DMS114 treated with DMSO at 0.1 percent for 48 hours (cell line): Measurements from ENCODE around the gene SPAG16.

Source experiments
- DNase-seq: peaks from one replicate; lab custom pipeline; 2025; ENCODE audit not compliant: unreplicated experiment; lab: John Stamatoyannopoulos, UW

SPAG16 gene

DNA sequence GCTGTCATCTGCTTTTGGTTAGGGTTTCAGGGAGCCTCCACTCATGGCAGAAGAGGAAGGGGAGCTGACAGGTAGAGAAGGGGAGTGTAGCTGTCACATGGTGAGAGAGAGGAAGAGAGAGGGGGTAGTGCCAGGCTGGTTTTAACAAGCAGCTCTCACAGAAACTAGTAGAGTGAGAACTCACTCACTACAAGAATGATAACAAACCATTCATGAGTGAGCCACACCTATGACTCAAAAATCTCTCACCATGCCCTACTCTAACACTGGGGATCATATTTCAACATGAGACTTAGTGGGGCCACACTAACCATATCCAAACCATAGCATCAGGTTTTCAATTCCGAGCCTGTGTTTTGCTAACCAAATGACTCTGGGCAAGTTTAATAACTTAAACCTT, 851.7 kb downstream of the SPAG16 start:
- DNase-seq = no peak

DNA sequence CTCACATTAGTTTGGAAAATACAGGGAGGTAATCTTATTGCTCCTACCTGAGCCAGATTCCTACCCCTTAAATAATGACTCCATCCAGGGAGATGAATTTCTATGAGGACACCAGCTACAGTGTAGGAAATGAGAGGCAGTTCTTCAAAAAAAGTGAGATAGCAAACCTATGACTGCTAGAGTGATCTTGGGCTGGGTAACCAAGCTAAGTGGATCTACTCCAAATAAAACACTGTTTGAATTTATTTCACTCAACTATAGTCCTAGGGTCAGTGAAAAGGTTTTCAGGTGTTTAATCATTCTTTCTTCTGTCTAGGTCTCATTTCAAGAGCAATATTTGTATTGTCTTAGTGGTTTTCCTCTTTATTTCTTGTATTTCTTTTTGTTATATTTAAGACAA, 854.5 kb downstream of the SPAG16 start:
- DNase-seq = no peak

DNA sequence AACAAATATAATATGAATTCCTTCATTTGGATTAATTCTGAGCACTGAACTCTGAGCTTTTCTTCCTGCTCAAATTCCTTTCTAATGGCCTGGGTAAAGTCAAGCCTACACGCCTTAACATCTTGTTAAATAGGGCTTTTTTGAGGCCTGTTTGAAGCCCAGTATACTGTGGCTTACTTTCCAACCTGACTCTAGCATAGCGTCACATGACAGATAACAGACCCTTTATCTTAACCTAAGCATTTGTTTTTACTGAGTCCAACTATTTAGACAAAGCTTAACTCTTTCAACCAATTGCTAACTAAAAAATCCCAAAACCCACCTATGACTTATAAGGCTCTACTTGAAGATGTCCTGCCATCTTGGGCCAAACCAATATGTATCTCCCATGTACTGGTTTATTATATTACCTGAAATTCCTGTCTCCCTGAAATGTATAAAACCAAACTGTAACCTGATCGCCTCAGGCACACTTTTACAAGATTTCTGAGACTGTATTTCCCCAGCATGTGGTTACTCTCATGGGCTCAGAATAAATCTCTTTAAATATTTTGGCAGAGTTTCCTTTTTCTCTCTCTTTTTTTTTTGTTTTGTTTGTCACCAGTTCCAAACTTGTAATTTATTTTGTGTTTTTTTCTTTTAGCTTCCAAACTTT, 855.5 kb downstream of the SPAG16 start:
- no peak for DNase-seq

DNA sequence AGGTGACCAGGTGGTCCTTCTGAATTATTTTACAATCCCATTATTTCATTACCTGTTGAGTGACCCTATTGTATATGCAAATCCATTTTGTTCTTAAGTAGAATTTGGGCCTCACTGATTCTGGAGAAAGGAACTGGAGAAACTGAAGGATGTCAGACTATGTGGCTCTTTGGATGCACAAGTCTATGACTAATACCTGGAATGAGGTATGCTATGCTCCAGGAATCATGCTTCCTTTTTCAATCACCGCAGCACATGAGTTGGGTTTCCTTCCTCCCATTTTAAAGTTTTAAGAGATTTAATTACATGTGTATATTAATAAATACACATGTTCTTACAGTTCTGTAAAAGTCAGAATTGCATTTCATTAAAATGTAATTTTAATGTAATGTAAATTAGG, 872.7 kb downstream of the SPAG16 start:
- no peak for DNase-seq

DNA sequence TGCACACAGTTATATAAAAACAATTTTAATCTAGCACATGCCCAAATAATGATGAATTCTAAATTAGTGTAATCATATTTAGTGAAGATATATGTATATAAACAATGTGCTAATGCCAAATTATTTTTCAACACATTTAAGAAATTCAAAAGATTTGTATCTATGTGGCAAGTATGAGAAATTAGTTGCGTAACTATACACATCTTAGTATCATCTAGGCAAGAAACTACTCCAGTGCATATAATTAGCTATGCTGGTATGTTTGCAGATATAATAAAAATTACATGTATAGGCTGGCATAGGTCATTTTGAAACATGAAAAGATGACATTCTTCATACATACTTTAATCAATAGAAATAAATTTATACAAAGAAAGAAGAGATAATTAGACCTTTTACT, 874.6 kb downstream of the SPAG16 start:
- DNase-seq = no peak

DNA sequence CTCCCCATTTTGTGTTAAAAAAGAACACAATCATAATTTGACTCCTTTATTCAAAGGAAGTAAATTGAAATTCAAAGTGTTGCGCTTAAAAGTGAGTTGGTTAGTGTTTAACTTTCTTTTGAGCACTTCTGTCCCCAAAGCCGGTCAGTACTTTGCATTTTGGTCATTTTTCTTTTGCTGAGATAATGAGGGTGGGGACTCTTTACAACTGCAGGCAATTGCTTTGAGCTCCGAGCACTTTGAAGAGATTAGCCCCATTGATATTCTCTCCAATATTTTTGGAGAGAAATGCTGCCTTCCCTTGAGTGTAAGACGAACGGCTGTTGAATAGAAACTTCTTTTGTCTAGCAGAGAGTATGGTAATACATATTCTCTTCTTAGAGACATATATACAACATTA, 885.0 kb downstream of the SPAG16 start:
- DNase-seq = no peak

DNA sequence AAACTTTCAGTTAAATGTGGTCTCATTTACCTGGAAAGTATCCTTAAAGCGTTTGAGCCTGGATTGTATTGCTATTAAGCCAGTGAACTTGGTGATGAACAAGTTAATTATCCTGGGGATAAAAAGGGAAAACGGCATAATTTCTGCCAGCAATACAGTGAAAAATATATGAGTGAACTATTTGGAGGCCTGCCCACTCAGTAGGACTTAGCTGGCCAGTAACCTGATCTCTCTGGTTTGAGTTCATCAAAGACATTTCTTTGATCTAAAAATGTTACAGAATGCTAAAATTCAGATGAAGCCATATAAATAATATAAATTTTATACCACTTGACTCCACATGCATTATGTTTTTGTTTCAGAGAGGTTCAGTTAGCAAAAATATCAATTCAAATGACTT, 885.5 kb downstream of the SPAG16 start:
- DNase-seq = no peak

DNA sequence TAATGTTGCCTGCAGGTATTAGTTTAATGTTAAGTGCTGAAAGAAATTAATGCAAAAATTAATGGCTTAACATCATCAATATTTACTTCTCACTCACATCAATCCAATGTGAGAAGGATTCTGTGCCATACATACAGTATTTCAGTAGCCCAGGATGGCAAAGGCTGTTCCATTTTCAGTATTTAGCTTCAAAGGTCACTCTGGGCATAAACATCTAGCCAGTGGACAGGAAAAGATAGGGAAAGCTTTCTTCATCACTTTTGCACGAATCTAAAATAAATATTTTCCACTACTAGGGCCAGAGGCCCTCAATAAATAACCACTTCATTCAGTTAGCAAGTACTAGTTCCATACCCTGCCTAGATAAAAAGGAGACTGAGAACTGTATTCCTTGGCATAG, 890.3 kb downstream of the SPAG16 start:
- no peak for DNase-seq

DNA sequence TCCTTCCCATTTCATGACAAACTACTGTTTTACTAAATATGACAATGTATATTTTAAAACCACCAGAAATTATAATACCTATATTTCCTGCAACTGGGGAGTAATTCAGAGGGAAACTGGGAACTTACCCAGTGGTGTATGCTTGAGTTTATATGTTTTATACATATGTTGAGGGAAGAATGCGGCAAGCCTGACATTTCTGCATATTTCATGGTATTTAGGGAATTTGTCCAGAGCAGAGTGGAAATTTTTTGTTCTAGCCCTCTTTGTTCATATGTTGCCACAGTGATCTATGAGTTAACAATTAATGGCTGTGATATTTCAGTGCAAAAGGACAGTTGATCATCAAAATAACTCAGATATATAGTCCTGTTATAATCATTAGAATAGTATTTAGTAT, 895.8 kb downstream of the SPAG16 start:
- no peak for DNase-seq

DNA sequence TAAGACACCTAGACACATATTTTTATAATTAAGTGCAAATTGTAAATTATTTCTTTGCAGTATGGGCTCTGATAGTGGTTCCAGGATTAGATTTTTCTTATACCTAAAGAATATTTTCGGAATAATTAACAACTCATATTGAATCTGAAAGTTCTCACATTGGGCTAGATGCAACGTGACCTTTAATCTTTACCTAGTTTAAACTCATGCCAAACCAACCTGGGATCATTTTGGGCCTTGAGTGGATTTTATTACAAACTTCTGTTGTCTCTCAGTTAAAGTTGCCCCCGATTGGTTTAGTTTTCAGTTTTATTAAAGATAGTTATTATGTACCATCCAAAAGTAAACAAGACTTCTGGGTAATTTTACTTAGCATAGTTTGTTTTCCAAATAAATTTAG, 896.4 kb downstream of the SPAG16 start:
- DNase-seq = no peak

DNA sequence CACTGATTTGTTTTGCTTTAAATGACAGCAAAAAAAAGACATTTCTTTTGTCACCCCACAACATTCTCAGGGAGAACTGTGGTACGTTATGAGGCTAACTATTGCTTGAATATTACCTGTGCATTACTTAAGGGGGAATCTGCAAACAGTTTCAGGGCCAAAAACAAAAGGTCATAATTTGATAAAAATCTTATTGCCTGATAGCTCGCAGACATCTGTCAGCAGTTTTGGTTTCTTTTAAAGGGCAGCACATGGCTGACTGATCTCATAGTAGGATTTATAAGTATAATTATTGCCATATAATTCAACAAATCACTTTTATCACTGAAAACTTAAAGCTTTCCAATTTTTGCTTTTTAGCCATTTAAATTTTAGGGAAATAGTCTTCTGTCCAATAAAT, 900.2 kb downstream of the SPAG16 start:
- no peak for DNase-seq

DNA sequence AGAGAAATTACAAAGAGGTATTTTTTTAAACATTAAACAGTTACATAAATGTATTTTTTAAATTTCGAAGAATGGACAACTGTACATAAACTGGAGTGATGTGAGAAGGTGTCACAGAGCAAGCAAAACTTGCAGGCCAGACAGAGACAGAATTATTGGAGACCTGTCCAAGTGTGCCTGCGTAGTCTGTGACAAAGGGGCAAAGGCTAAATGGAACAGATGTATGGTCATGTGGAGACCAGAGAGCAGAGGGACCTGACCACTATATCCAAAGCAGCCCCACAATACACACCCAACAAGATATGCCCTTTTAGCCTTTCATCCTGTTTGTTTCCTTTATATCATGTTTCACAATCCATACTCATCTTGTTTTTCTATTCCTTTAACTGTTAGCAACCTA, 901.3 kb downstream of the SPAG16 start:
- no peak for DNase-seq

DNA sequence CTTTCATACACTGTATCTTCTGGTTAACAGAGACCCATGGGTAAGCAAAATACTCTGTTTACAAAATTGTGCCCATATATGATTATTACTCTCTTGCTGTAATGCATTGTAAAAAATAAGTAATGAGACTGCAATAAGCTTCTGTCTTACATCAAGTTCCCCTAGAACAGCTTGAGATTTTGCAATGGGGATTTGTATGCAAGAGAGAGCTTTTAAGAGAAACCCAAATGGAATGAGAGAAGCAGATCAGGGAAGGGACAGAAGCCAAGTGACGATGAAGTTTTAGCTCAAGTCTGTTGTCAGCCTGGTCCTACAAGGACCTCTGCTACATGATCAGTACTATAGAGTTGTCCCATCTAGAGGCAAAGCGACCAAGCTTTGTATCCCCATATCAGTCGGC, 908.4 kb downstream of the SPAG16 start:
- DNase-seq = no peak

DNA sequence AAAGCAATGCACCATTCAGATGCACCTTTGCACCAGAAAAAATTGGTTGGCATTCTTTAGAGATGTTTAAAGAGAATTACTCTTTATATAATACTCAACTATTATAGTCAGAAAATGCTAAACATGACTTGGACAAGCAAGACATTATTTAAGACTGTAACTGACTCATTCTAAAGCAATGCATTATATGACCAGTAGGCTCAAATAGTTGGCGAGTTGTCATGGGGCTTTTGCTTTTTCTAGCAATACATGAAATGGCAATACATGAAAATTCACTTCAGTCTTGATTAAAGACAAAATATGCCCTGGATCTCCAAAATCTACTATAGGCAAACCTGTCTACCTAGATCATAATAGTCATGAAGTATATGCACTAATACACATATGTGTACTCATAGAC, 909.7 kb downstream of the SPAG16 start:
- DNase-seq = no peak

DNA sequence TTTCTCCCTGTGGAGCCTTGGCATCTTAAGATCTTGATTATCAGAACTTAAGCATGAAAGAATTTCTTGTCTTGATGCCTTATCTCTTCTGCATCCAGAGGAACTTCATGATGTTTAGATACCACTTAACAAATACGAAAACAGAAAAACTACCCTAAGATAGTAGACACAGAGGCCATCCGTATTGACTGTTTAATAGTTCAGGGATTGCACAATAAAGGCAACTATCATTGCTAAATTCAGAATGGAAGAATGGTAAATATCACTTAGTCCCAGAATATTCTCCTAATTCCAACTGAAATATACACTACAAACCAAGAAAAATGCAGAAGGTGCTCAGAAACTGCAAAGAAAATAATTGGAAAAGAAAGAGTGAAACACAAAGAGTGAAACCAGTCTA, 912.0 kb downstream of the SPAG16 start:
- DNase-seq = no peak

DNA sequence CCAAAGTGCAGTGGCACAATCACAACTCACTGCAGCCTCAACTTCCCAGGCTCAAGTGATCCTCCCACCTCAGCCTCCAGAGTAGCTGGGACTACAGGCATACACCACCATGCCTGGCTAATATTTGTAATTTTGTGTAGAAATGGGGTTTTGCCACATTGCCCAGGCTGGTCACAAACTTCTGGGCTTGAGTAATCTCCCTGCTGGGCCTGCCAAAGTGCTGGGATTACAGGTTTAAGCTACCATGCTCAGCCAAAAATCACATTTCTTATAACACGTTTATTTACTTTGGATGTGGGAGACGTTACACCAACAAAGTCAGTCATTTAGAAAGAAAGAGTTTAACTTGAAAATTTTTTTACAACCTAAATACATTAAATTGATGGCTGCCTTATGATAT, 917.6 kb downstream of the SPAG16 start:
- no peak for DNase-seq

DNA sequence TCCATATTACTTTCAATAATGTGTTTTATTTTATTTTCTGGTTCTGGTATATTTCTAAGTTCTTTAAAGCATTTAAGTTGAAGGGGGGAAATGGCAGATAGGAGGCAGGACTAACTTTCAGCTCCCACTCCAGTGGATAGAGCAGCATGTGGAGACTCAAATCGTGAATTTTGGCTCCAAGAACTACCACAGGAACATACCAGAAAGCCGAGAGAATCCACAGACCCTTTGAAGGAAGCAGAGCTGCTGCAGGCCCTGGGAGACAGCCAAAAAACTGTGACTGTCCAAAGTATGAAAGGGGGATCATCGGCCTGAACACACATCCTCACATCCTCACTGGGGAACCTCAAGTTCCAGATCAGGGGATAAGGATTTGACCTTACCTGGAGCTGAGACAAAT, 919.0 kb downstream of the SPAG16 start:
- DNase-seq = no peak

DNA sequence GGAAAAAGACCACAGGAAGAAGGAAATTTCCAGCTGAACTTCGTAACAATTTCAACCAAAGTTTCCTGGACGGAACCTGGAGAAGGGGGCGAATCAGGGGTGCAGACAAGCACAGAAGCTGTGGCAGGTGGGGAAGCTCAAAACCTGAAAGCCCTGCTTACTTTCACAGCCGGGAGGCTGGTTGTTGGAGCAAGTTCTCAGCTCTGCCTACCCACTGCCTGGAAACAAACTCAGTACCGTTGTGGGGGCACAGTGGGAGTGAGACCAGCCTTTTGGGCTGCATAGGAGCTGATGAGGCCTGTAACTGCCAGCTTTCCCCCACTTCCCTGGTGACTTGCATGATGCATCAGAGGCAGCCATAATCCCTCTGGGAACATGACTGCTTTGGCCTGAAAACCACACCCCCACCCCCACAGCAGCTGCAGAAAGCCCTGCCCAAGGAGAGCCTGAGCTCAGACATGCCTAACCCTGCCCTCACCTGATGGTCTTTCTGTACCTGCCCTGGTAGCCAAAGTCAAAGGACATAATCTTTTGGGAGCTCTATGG, 919.6 kb downstream of the SPAG16 start:
- no peak for DNase-seq

DNA sequence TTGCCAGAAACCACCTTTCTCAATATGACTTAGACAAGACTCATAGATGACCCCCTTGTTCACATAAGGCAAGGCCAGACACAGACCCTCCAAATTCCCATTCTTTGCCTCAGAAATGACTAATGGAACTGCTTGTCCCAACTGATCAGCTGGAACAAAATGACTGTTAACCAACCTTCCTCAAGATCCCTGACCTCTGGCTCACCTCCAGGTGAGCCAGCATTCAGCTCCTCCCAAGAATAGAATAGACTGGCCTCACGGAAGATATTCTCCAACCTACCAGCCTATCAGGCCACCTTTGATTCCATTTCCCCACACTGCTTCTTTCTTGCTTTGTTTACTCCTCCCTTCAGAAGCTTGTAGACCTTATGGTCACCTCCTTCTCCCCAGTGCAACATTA, 930.8 kb downstream of the SPAG16 start:
- DNase-seq = no peak

DNA sequence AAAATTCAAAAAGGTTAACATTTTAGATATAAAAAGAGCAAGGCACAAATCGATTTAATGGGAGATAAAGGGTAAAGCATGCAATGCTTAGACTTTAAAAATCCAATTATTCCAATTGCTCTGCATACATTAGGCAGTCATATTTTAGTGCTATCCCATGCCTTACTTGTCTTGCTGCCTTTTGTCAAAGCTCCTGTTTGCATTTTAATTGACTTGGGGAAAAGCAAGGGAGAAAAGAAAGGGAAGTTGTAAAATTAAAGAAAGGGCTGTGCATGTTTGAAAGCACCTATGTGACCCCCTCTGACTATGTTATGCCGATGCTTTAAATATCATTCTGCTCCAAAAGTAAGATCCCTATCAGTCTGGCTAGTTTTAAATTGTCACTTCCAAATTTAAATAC, 932.9 kb downstream of the SPAG16 start:
- DNase-seq = no peak

DNA sequence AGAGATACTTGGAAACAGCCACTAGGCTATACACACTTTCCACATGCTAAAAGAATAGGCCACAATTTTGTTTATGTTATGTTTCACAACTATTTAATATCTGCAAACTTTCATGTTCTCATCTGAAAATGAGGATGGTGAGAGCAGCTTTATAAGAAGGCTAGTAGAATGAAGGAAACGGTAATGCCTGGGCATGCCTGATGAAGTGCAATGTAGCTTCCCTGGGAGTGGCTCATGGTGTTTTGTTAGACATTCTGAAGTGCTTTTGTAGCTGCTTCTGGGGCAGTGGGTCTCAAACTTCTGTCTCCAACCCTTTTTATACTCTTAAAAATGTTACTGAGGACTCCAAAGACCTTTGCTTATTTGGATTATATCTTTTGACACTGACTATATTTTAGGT, 933.3 kb downstream of the SPAG16 start:
- no peak for DNase-seq

DNA sequence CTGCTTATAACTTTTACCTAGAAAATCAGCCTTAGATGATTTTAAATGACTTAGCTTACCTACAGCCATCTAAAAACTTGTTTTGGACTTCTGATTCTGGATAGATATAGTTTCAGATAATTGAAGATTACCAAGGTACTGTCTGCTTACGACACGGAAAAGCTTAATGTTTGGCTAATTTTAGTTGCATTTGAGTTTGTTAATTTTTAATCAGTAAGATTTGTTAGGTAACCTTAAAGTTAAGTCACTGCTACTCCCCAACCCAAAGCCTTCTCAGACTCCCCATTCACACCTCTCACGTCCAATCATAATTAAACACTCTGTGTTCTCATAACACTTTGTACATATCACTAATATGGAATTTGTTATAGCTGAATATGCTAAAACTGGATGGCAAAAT, 936.0 kb downstream of the SPAG16 start:
- DNase-seq = no peak

DNA sequence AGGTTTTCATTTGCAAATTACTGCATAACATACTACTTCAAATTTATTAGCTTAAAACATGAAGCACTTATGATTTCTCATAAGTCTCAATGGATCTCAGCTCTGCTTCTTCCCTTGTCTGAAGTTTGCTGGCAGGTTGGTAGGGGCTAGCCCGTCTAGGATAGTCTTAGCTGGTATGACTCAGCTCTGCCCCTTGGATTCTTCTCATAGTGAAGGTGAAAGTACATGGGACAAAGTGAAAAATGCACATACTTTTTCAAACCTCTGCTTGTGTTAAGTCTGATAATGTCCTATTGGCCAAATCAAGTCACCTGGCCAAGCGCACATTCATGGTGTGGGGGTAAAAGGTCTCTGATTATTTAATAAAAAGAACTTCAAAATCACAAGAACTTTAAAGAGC, 941.8 kb downstream of the SPAG16 start:
- DNase-seq = no peak
